B cell (primary cell): ENCODE data around the gene BRIP1. TPM values are rescaled to one million over a fixed set of nuclear protein-coding genes. Genes with fewer than 3 reads are reported as not detected.

Source experiments
- ATAC-seq: fragments of 200-7000 bp; cut with Tn5 transposase; one replicate; pipeline ENCODE4 v1.10.0; 2021; ENCODE audit warnings: low read depth, mild to moderate bottlenecking, moderate number of reproducible peaks, moderate library complexity
- CTCF ChIA-PET: fragments of 350-600 bp; sonication (Branson Sonifier 250); formaldehyde crosslinking; loops from one replicate; lab custom pipeline; 2021; ENCODE audit warnings: antibody characterized with exemption, inconsistent platforms; lab: Charles Lee
- POLR2A ChIA-PET: fragments of 350-600 bp; sonication (Branson Sonifier 250); formaldehyde crosslinking; loops from one replicate; lab custom pipeline; 2021; ENCODE audit warnings: antibody characterized with exemption; lab: Charles Lee
- DNase-seq: peaks from one replicate; pipeline ENCODE4 v3.0.0; 2013
- H2AFZ ChIP-seq: 2 replicates; pipeline ENCODE4 v1.6.1; 2012; ENCODE audit warnings: mild to moderate bottlenecking, low read depth, low read length; ENCODE audit not compliant: insufficient read depth, poor library complexity, severe bottlenecking
- H3K27ac ChIP-seq, 2 donors: 1 replicate in 1 of 2; 2 replicates in 1 of 2; pipeline ENCODE4 v1.5.1; 2012 to 2013; ENCODE audit warnings: low read length in 2 of 2, mild to moderate bottlenecking in 2 of 2, moderate library complexity in 1 of 2
- H3K27me3 ChIP-seq, 4 experiments: fragments of 200-600 bp in 1 of 4; sonication (generic) in 1 of 4; replicated peaks in 1 of 4; 1 replicate in 2 of 4; 2 replicates in 2 of 4; pipeline versions ENCODE4 v1.6.1 to v1.7.0; 2013 to 2016; ENCODE audit warnings: low read length in 3 of 4, mild to moderate bottlenecking in 2 of 4, mixed read lengths in 1 of 4, moderate library complexity in 1 of 4; ENCODE audit not compliant: insufficient read depth in 4 of 4, control insufficient read depth in 3 of 4; ENCODE audit errors: control extremely low read depth in 1 of 4
- H3K36me3 ChIP-seq, 2 experiments: replicated peaks in 1 of 2; 1 replicate in 1 of 2; 2 replicates in 1 of 2; pipeline versions ENCODE4 v1.6.1 to v1.7.1; 2013; ENCODE audit warnings: low read length in 1 of 2; ENCODE audit not compliant: insufficient read depth in 2 of 2, control insufficient read depth in 1 of 2; ENCODE audit errors: control extremely low read depth in 1 of 2, extremely low read depth in 1 of 2
- H3K4me1 ChIP-seq, 2 donors: fragments of 200-600 bp in 1 of 2; sonication (generic) in 1 of 2; 1 replicate in 1 of 2; 2 replicates in 1 of 2; pipeline versions ENCODE4 v1.5.1 to v1.6.1; 2013 to 2017; ENCODE audit warnings: low read length in 2 of 2; ENCODE audit not compliant: control insufficient read depth in 2 of 2, insufficient read depth in 2 of 2
- H3K4me2 ChIP-seq: replicated peaks from 2 replicates; pipeline ENCODE3; 2012; ENCODE audit warnings: mild to moderate bottlenecking, low read depth, low read length; ENCODE audit not compliant: poor library complexity, severe bottlenecking
- H3K4me3 ChIP-seq, 5 experiments: fragments of 200-600 bp in 1 of 5; sonication (generic) in 1 of 5; 1 replicate in 3 of 5; 2 replicates in 2 of 5; pipeline versions ENCODE4 v1.5.1 to v1.7.0; 2011 to 2016; ENCODE audit warnings: low read length in 4 of 5, mild to moderate bottlenecking in 4 of 5, low read depth in 2 of 5, control low read depth in 1 of 5, moderate library complexity in 1 of 5; ENCODE audit not compliant: insufficient read depth in 1 of 5; ENCODE audit errors: control extremely low read depth in 1 of 5, extremely low read depth in 1 of 5
- H3K79me2 ChIP-seq: fragments of 200-600 bp; sonication (generic); one replicate; pipeline ENCODE4 v1.6.0; 2016; ENCODE audit warnings: low read length; ENCODE audit not compliant: control insufficient read depth, insufficient read depth
- H3K9ac ChIP-seq: fragments of 200-600 bp; sonication (generic); 2 replicates; pipeline ENCODE4 v1.6.1; 2017; ENCODE audit warnings: mild to moderate bottlenecking, low read length, moderate library complexity
- H3K9me3 ChIP-seq, 3 donors: one replicate each; pipeline versions ENCODE4 v1.6.1 to v1.7.1; 2013; ENCODE audit warnings: low read length in 2 of 3; ENCODE audit not compliant: control insufficient read depth in 2 of 3, insufficient read depth in 1 of 3; ENCODE audit errors: control extremely low read depth in 1 of 3
- H4K20me1 ChIP-seq: 2 replicates; pipeline ENCODE4 v1.6.0; 2012; ENCODE audit warnings: mild to moderate bottlenecking, low read length; ENCODE audit not compliant: insufficient read depth, control insufficient read depth, poor library complexity, severe bottlenecking
- H3K27ac Mint-ChIP-seq: one replicate; pipeline ENCODE4 v1.8.0; 2021; ENCODE audit warnings: mixed read lengths
- H3K27me3 Mint-ChIP-seq: one replicate; pipeline ENCODE4 v1.8.0; 2021; ENCODE audit warnings: mixed read lengths
- H3K4me1 Mint-ChIP-seq: one replicate; pipeline ENCODE4 v1.8.0; 2021; ENCODE audit warnings: mixed read lengths
- H3K4me3 Mint-ChIP-seq: one replicate; pipeline ENCODE4 v1.8.0; 2021; ENCODE audit warnings: mixed read lengths
- H3K9me3 Mint-ChIP-seq: one replicate; pipeline ENCODE4 v1.8.0; 2022; ENCODE audit warnings: mixed read lengths; ENCODE audit not compliant: insufficient read depth
- EZH2 ChIP-seq: IDR thresholded peaks from 2 replicates; pipeline ENCODE4 v1.6.1; 2012; ENCODE audit warnings: borderline replicate concordance, low read depth, mild to moderate bottlenecking, moderate library complexity, low read length; ENCODE audit not compliant: insufficient read depth, poor library complexity, severe bottlenecking
- WGBS: methylation state at CpG from one replicate; pipeline ENCODE4 v1.1.5; 2013; ENCODE audit warnings: missing lambda C conversion rate; ENCODE audit not compliant: insufficient coverage; 5-methylcytosine and 5-hydroxymethylcytosine counted together
- intact Hi-C: fragments of 100-400 bp; cut with micrococcal nuclease; formaldehyde crosslinking; loops from one replicate; pipeline ENCODE4 v1.10.0; 2022
- polyA plus RNA-seq: library from polyadenylated mRNA; depleted of rRNA; stranded (reverse); fragments of >200 nt; gene quantifications from 2 replicates; pipeline ENCODE4 v1.2.3, GENCODE V29; 2012
- total RNA-seq, 2 donors: library from RNA; stranded (reverse); fragments of 120-200 nt in 1 of 2; gene quantifications; 1 replicate in 1 of 2; 2 replicates in 1 of 2; pipeline versions ENCODE4 v1.2.3 to v1.2.4, GENCODE V29; 2013 to 2022
- TF ChIP-seq, protein P1 (sequence below): fragments of 200-600 bp; IDR thresholded peaks from one replicate; pipeline ENCODE4 v1.8.0; 2022; ENCODE audit warnings: antibody characterized with exemption, mild to moderate bottlenecking

Gene BRIP1
- total and polyA plus RNA-seq, 2 donors (not counting 1 experiment from before 2014, with no cell fraction given): 0.89 to 2.4 TPM

DNA sequence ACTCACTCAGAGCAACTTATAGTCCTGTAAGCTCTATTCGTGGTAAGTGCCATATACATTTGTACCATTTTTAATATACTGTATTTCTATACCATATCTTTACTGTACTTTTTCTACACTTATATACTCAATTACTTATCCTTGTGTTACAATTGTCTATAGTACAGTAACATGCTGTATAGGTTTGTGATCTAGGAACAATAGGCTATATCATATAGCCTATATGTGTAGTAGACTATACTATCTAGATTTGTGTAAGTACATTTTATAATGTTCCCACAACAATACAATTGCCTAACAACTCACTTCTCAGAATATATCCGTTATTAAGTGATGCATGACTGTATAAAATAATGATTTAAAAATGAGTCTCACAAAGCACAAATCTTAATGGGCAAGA is 149.0 kb downstream of the BRIP1 start:
- Histone ChIP-seq H3K4me1 (no peaks in the 10 kb centered on the region), H3K9ac (no peak overlapping the region), H3K4me3 (no peak overlapping the region), H3K4me2 (no peak overlapping the region), H4K20me1 (no peaks in the 10 kb centered on the region), H2AFZ (no peak overlapping the region), H3K27ac (no peak overlapping the region), H3K9me3 (peaks cover 3 to 9% (median 3%) of the 10 kb centered on the region in 3 donors), H3K79me2 (no peaks in the 10 kb centered on the region), H3K27me3 (no peaks in the 10 kb centered on the region), H3K36me3 (no peaks in the 10 kb centered on the region)
- Mint-ChIP-seq H3K4me1 (no peaks in the 10 kb centered on the region), H3K27me3 (no peaks in the 10 kb centered on the region), H3K27ac (no peak overlapping the region), H3K9me3 (peaks cover 10% of the 10 kb centered on the region), H3K4me3 (no peak overlapping the region)
- DNase-seq (no peak), ATAC-seq (no peak)
- ChIA-PET POLR2A (no interaction called here), CTCF (no interaction called here)
- no peak for TF ChIP-seq EZH2
- TF ChIP-seq, protein P1, sequence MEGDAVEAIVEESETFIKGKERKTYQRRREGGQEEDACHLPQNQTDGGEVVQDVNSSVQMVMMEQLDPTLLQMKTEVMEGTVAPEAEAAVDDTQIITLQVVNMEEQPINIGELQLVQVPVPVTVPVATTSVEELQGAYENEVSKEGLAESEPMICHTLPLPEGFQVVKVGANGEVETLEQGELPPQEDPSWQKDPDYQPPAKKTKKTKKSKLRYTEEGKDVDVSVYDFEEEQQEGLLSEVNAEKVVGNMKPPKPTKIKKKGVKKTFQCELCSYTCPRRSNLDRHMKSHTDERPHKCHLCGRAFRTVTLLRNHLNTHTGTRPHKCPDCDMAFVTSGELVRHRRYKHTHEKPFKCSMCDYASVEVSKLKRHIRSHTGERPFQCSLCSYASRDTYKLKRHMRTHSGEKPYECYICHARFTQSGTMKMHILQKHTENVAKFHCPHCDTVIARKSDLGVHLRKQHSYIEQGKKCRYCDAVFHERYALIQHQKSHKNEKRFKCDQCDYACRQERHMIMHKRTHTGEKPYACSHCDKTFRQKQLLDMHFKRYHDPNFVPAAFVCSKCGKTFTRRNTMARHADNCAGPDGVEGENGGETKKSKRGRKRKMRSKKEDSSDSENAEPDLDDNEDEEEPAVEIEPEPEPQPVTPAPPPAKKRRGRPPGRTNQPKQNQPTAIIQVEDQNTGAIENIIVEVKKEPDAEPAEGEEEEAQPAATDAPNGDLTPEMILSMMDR: no peak
- intact Hi-C loops: no loop called here
- no CpG with 5 or more reads among the region's 2 CpGs for WGBS

DNA sequence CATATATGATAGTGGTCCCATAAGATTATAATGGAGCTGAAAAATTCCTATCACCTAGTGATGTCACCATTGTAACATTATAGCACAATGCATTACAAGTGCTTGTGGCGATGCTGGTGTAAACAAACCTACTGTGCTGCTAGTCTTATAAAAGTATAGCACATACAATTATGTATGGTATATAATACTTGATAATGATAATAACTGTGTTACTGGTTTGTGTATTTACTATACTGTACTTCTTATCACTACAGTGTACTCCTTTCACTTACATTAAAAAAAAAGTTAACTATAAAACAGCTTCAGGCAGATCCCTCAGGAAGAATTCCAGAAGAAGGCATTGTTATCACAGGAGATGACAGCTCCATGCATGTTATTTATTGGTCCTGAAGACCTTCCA is 150.3 kb downstream of the BRIP1 start:
- no peaks in the 10 kb centered on the region for H3K27me3 ChIP-seq
- no peak overlapping the region for H3K9ac ChIP-seq
- H3K9me3 Mint-ChIP-seq: peaks cover 5% of the 10 kb centered on the region
- CTCF ChIA-PET: no interaction called here
- POLR2A ChIA-PET: interaction anchor here (1.2 kb wide), 1 partner anchor 64 kb away, joined by 4 read pairs; no protein-coding TSS in a partner anchor
- no peak overlapping the region for H2AFZ ChIP-seq
- H3K27me3 Mint-ChIP-seq: no peaks in the 10 kb centered on the region
- H3K4me1 Mint-ChIP-seq: no peaks in the 10 kb centered on the region
- no peak overlapping the region for H3K4me2 ChIP-seq
- no peaks in the 10 kb centered on the region for H3K79me2 ChIP-seq
- no peak overlapping the region for H3K27ac ChIP-seq
- intact Hi-C loops: no loop called here
- H3K4me1 ChIP-seq: no peaks in the 10 kb centered on the region
- TF ChIP-seq, protein P1: no peak
- no peak for TF ChIP-seq EZH2
- peaks cover 1 to 5% (median 3%) of the 10 kb centered on the region in 3 donors for H3K9me3 ChIP-seq
- H3K4me3 ChIP-seq: no peak overlapping the region
- no peaks in the 10 kb centered on the region for H4K20me1 ChIP-seq
- DNase-seq (no peak), ATAC-seq (no peak)
- H3K4me3 Mint-ChIP-seq: no peak overlapping the region
- H3K36me3 ChIP-seq: no peaks in the 10 kb centered on the region
- no peak overlapping the region for H3K27ac Mint-ChIP-seq
- WGBS: no CpG with 5 or more reads among the region's 1 CpG
